Measurements from ENCODE around the gene GFOD1.

The GFOD1 gene

GRCh38 chr6:13351271-13351670 is 136.1 kb downstream of the GFOD1 start:
- H3K36me3 ChIP-seq (ENCODE audit: control insufficient read depth in 5 of 5, insufficient read depth in 5 of 5, low read length in 5 of 5) = no peaks in the 10 kb centered on the region
- no peaks in the 10 kb centered on the region for H3K27me3 ChIP-seq (ENCODE audit: control insufficient read depth in 5 of 5, insufficient read depth in 4 of 5, low read length in 5 of 5)
- no peak overlapping the region for H3K4me3 ChIP-seq (ENCODE audit: low read depth in 1 of 5, low read length in 5 of 5)
- no peak overlapping the region for H3K27ac ChIP-seq (ENCODE audit: low read depth, low read length)
- H3K9me3 ChIP-seq (ENCODE audit: control insufficient read depth in 5 of 5, low read length in 5 of 5) = no peaks in the 10 kb centered on the region
- H3K9ac ChIP-seq (ENCODE audit: low read length in 5 of 5) = no peak overlapping the region
- H3K4me1 ChIP-seq (ENCODE audit: control insufficient read depth in 5 of 5, insufficient read depth in 5 of 5, low read length in 5 of 5) = peaks cover 0 to 22% (median 8%) of the 10 kb centered on the region in 5 donors

GRCh38 chr6:13349811-13350506 is 137.4 kb downstream of the GFOD1 start:
- H3K27me3 ChIP-seq (ENCODE audit: control insufficient read depth in 5 of 5, insufficient read depth in 4 of 5, low read length in 5 of 5) = no peaks in the 10 kb centered on the region
- H3K4me3 ChIP-seq (ENCODE audit: low read depth in 1 of 5, low read length in 5 of 5) = no peak overlapping the region
- no peak overlapping the region for H3K9ac ChIP-seq (ENCODE audit: low read length in 5 of 5)
- no peak overlapping the region for H3K27ac ChIP-seq (ENCODE audit: low read depth, low read length)
- peaks cover 0 to 14% (median 5%) of the 10 kb centered on the region in 5 donors for H3K4me1 ChIP-seq (ENCODE audit: control insufficient read depth in 5 of 5, insufficient read depth in 5 of 5, low read length in 5 of 5)
- no peaks in the 10 kb centered on the region for H3K36me3 ChIP-seq (ENCODE audit: control insufficient read depth in 5 of 5, insufficient read depth in 5 of 5, low read length in 5 of 5)
- no peaks in the 10 kb centered on the region for H3K9me3 ChIP-seq (ENCODE audit: control insufficient read depth in 5 of 5, low read length in 5 of 5)

- H3K36me3 ChIP-seq (ENCODE audit: control insufficient read depth in 5 of 5, insufficient read depth in 5 of 5, low read length in 5 of 5) = no peaks in the 10 kb centered on the region
- no peaks in the 10 kb centered on the region for H3K9me3 ChIP-seq (ENCODE audit: control insufficient read depth in 5 of 5, low read length in 5 of 5)
- no peak overlapping the region for H3K4me3 ChIP-seq (ENCODE audit: low read depth in 1 of 5, low read length in 5 of 5)
- H3K9ac ChIP-seq (ENCODE audit: low read length in 5 of 5) = no peak overlapping the region
- no peaks in the 10 kb centered on the region for H3K27me3 ChIP-seq (ENCODE audit: control insufficient read depth in 5 of 5, insufficient read depth in 4 of 5, low read length in 5 of 5)
- H3K4me1 ChIP-seq (ENCODE audit: control insufficient read depth in 5 of 5, insufficient read depth in 5 of 5, low read length in 5 of 5) = peaks cover 0 to under 1% (median 0%) of the 10 kb centered on the region in 5 donors
- H3K27ac ChIP-seq (ENCODE audit: low read depth, low read length) = no peak overlapping the region
These were observed 138.9 kb downstream of the GFOD1 start for GRCh38 chr6:13348334-13349113.

- no peaks in the 10 kb centered on the region for H3K4me1 ChIP-seq (ENCODE audit: control insufficient read depth in 5 of 5, insufficient read depth in 5 of 5, low read length in 5 of 5)
- no peaks in the 10 kb centered on the region for H3K36me3 ChIP-seq (ENCODE audit: control insufficient read depth in 5 of 5, insufficient read depth in 5 of 5, low read length in 5 of 5)
- no peak overlapping the region for H3K4me3 ChIP-seq (ENCODE audit: low read depth in 1 of 5, low read length in 5 of 5)
- H3K9ac ChIP-seq (ENCODE audit: low read length in 5 of 5) = no peak overlapping the region
- no peak overlapping the region for H3K27ac ChIP-seq (ENCODE audit: low read depth, low read length)
- H3K27me3 ChIP-seq (ENCODE audit: control insufficient read depth in 5 of 5, insufficient read depth in 4 of 5, low read length in 5 of 5) = no peaks in the 10 kb centered on the region
- peaks cover 0 to 12% (median 3%) of the 10 kb centered on the region in 5 donors for H3K9me3 ChIP-seq (ENCODE audit: control insufficient read depth in 5 of 5, low read length in 5 of 5)
These were observed 141.2 kb downstream of the GFOD1 start for GRCh38 chr6:13346245-13346644.

GRCh38 chr6:13342414-13343019 is 144.9 kb downstream of the GFOD1 start:
- Histone ChIP-seq H3K9ac (ENCODE audit: low read length in 5 of 5) (no peak overlapping the region), H3K27me3 (ENCODE audit: control insufficient read depth in 5 of 5, insufficient read depth in 4 of 5, low read length in 5 of 5) (no peaks in the 10 kb centered on the region), H3K9me3 (ENCODE audit: control insufficient read depth in 5 of 5, low read length in 5 of 5) (peaks cover 0 to 13% (median 3%) of the 10 kb centered on the region in 5 donors), H3K4me3 (ENCODE audit: low read depth in 1 of 5, low read length in 5 of 5) (no peak overlapping the region), H3K4me1 (ENCODE audit: control insufficient read depth in 5 of 5, insufficient read depth in 5 of 5, low read length in 5 of 5) (peaks cover 0 to 7% (median 0%) of the 10 kb centered on the region in 5 donors), H3K27ac (ENCODE audit: low read depth, low read length) (no peak overlapping the region), H3K36me3 (ENCODE audit: control insufficient read depth in 5 of 5, insufficient read depth in 5 of 5, low read length in 5 of 5) (no peaks in the 10 kb centered on the region)

GRCh38 chr6:13339863-13340630 is 147.4 kb downstream of the GFOD1 start:
- H3K27me3 ChIP-seq (ENCODE audit: control insufficient read depth in 5 of 5, insufficient read depth in 4 of 5, low read length in 5 of 5) = no peaks in the 10 kb centered on the region
- H3K4me1 ChIP-seq (ENCODE audit: control insufficient read depth in 5 of 5, insufficient read depth in 5 of 5, low read length in 5 of 5) = peaks cover 0 to 10% (median 5%) of the 10 kb centered on the region in 5 donors
- H3K36me3 ChIP-seq (ENCODE audit: control insufficient read depth in 5 of 5, insufficient read depth in 5 of 5, low read length in 5 of 5) = no peaks in the 10 kb centered on the region

GRCh38 chr6:13338038-13338437 is 149.4 kb downstream of the GFOD1 start:
- Histone ChIP-seq H3K4me3 (ENCODE audit: low read depth in 1 of 5, low read length in 5 of 5) (no peak overlapping the region), H3K36me3 (ENCODE audit: control insufficient read depth in 5 of 5, insufficient read depth in 5 of 5, low read length in 5 of 5) (no peaks in the 10 kb centered on the region), H3K9ac (ENCODE audit: low read length in 5 of 5) (no peak overlapping the region), H3K4me1 (ENCODE audit: control insufficient read depth in 5 of 5, insufficient read depth in 5 of 5, low read length in 5 of 5) (peaks cover 0 to 10% (median 5%) of the 10 kb centered on the region in 5 donors), H3K27ac (ENCODE audit: low read depth, low read length) (no peak overlapping the region), H3K27me3 (ENCODE audit: control insufficient read depth in 5 of 5, insufficient read depth in 4 of 5, low read length in 5 of 5) (no peaks in the 10 kb centered on the region), H3K9me3 (ENCODE audit: control insufficient read depth in 5 of 5, low read length in 5 of 5) (peaks cover 0 to 13% (median 3%) of the 10 kb centered on the region in 5 donors)

More at GRCh38 chr6:13339863-13340630, 147.4 kb downstream of the GFOD1 start:
- Histone ChIP-seq H3K9ac (ENCODE audit: low read length in 5 of 5) (no peak overlapping the region), H3K27ac (ENCODE audit: low read depth, low read length) (no peak overlapping the region), H3K4me3 (ENCODE audit: low read depth in 1 of 5, low read length in 5 of 5) (no peak overlapping the region), H3K9me3 (ENCODE audit: control insufficient read depth in 5 of 5, low read length in 5 of 5) (peaks cover 0 to 13% (median 3%) of the 10 kb centered on the region in 5 donors)

- H3K27ac ChIP-seq (ENCODE audit: low read depth, low read length) = no peak overlapping the region
- peaks cover 0 to 5% (median 0%) of the 10 kb centered on the region in 5 donors for H3K9me3 ChIP-seq (ENCODE audit: control insufficient read depth in 5 of 5, low read length in 5 of 5)
- H3K4me3 ChIP-seq (ENCODE audit: low read depth in 1 of 5, low read length in 5 of 5) = no peak overlapping the region
- H3K9ac ChIP-seq (ENCODE audit: low read length in 5 of 5) = no peak overlapping the region
- no peaks in the 10 kb centered on the region for H3K27me3 ChIP-seq (ENCODE audit: control insufficient read depth in 5 of 5, insufficient read depth in 4 of 5, low read length in 5 of 5)
- no peaks in the 10 kb centered on the region for H3K36me3 ChIP-seq (ENCODE audit: control insufficient read depth in 5 of 5, insufficient read depth in 5 of 5, low read length in 5 of 5)
- peaks cover 0 to 10% (median 5%) of the 10 kb centered on the region in 5 donors for H3K4me1 ChIP-seq (ENCODE audit: control insufficient read depth in 5 of 5, insufficient read depth in 5 of 5, low read length in 5 of 5)
These were observed 150.8 kb downstream of the GFOD1 start for GRCh38 chr6:13336553-13336952.

GRCh38 chr6:13334953-13335352 is 152.4 kb downstream of the GFOD1 start:
- Histone ChIP-seq H3K9me3 (ENCODE audit: control insufficient read depth in 5 of 5, low read length in 5 of 5) (no peaks in the 10 kb centered on the region), H3K4me3 (ENCODE audit: low read depth in 1 of 5, low read length in 5 of 5) (no peak overlapping the region), H3K27ac (ENCODE audit: low read depth, low read length) (no peak overlapping the region), H3K4me1 (ENCODE audit: control insufficient read depth in 5 of 5, insufficient read depth in 5 of 5, low read length in 5 of 5) (peaks cover 0 to 5% (median 4%) of the 10 kb centered on the region in 5 donors), H3K27me3 (ENCODE audit: control insufficient read depth in 5 of 5, insufficient read depth in 4 of 5, low read length in 5 of 5) (no peaks in the 10 kb centered on the region), H3K36me3 (ENCODE audit: control insufficient read depth in 5 of 5, insufficient read depth in 5 of 5, low read length in 5 of 5) (no peaks in the 10 kb centered on the region), H3K9ac (ENCODE audit: low read length in 5 of 5) (no peak overlapping the region)

Data from subcutaneous abdominal adipose tissue (tissue), 5 donors.